HK-2 (cell line): ENCODE measurements around the gene ASB6.
"Not testable (repeated sequence)": the region's sequence is repeated elsewhere in the genome, so short reads cannot be mapped to it uniquely, and the experiment has no call there.

Experiments
- DNase-seq: peaks from one replicate; pipeline ENCODE4 v3.0.0-alpha.2; 2018; ENCODE audit not compliant: unreplicated experiment

The ASB6 gene

GRCh38 chr9:129644365-129644764 lies 2.4 kb upstream of the ASB6 start:
- no peak for DNase-seq

GRCh38 chr9:129643706-129644105 lies 1.8 kb upstream of the ASB6 start:
- no peak for DNase-seq

GRCh38 chr9:129640871-129641749 lies 841 bp downstream of the ASB6 start:
- no peak for DNase-seq

- no peak for DNase-seq
Measured at GRCh38 chr9:129640086-129640870, 1.7 kb downstream of the ASB6 start.

GRCh38 chr9:129639756-129640085 lies 2.2 kb downstream of the ASB6 start:
- DNase-seq, result no peak

GRCh38 chr9:129639034-129639630 lies 2.8 kb downstream of the ASB6 start:
- no peak for DNase-seq

GRCh38 chr9:129637673-129638439 lies 4.1 kb downstream of the ASB6 start:
- DNase-seq, result no peak

- no peak for DNase-seq
Measured at GRCh38 chr9:129637102-129637501, 4.8 kb downstream of the ASB6 start.

GRCh38 chr9:129636343-129636742 lies 5.6 kb downstream of the ASB6 start:
- DNase-seq, result not testable (repeated sequence)

- DNase-seq, result no peak
Measured at GRCh38 chr9:129635099-129636065, 6.6 kb downstream of the ASB6 start.

- no peak for DNase-seq
Measured at GRCh38 chr9:129633848-129634247, 8.1 kb downstream of the ASB6 start.

- no peak for DNase-seq
Measured at GRCh38 chr9:129633207-129633606, 8.7 kb downstream of the ASB6 start.

- peak; percentile 51 for DNase-seq
Measured at GRCh38 chr9:129632460-129632859, 9.5 kb downstream of the ASB6 start.

GRCh38 chr9:129631674-129632129 lies 10.2 kb downstream of the ASB6 start:
- DNase-seq, result no peak

- no peak for DNase-seq
Measured at GRCh38 chr9:129630967-129631673, 10.8 kb downstream of the ASB6 start.

- DNase-seq, result no peak
Measured at GRCh38 chr9:129629251-129629820, 12.6 kb downstream of the ASB6 start.

- no peak for DNase-seq
Measured at GRCh38 chr9:129628709-129629108, 13.2 kb downstream of the ASB6 start.

GRCh38 chr9:129627556-129628440 lies 14.2 kb downstream of the ASB6 start:
- no peak for DNase-seq
